ENCODE results near the gene PRKAA2.

PRKAA2 gene

GRCh38 chr1:56726706-56727105, 81.6 kb downstream of the PRKAA2 start:
- no peak for DNase-seq

- no peak for DNase-seq
These were observed 83.8 kb downstream of the PRKAA2 start for GRCh38 chr1:56728964-56729363.

- no peak for DNase-seq
These were observed 100.1 kb downstream of the PRKAA2 start for GRCh38 chr1:56745231-56745630.

GRCh38 chr1:56754708-56755479, 109.8 kb downstream of the PRKAA2 start:
- DNase-seq: no peak

- DNase-seq: no peak
These were observed 110.8 kb downstream of the PRKAA2 start for GRCh38 chr1:56755911-56756310.

GRCh38 chr1:56758135-56758534, 113.0 kb downstream of the PRKAA2 start:
- no peak for DNase-seq

- no peak for DNase-seq
These were observed 113.7 kb downstream of the PRKAA2 start for GRCh38 chr1:56758794-56759193.

All from stimulated activated CD4-positive, alpha-beta T cell treated with anti-CD3 and anti-CD28 coated beads, Interleukin-4, amount 100 ng/mL, for 4 hours (primary cell).